ENCODE measurements around the gene PPP2R5C. TPM values are rescaled to one million over a fixed set of nuclear protein-coding genes. Genes with fewer than 3 reads are reported as not detected.
A peak's percentile ranks its signal among the peaks of the same experiment; 100 is the strongest.

Gene PPP2R5C
- total RNA-seq, 1 donor from 2014 or later = 202 TPM

- DNase-seq (ENCODE audit: low spot score) = no peak
- intact Hi-C loops (cut with DNase I) = no loop called here
These were observed 89.7 kb downstream of the PPP2R5C start for GRCh38 chr14:101851183-101851582.

GRCh38 chr14:101851736-101852405, 90.4 kb downstream of the PPP2R5C start:
- DNase-seq (ENCODE audit: low spot score) = no peak
- intact Hi-C loops (cut with DNase I) = no loop called here

- intact Hi-C loops (cut with DNase I) = no loop called here
- no peak for DNase-seq (ENCODE audit: low spot score)
These were observed 91.3 kb downstream of the PPP2R5C start for GRCh38 chr14:101852785-101853184.

- no peak for DNase-seq (ENCODE audit: low spot score)
- intact Hi-C loops (cut with DNase I) = no loop called here
These were observed 92.0 kb downstream of the PPP2R5C start for GRCh38 chr14:101853455-101854018.

- intact Hi-C loops (cut with DNase I) = no loop called here
- DNase-seq (ENCODE audit: low spot score) = no peak
These were observed 92.9 kb downstream of the PPP2R5C start for GRCh38 chr14:101854366-101854765.

GRCh38 chr14:101855958-101856357, 94.4 kb downstream of the PPP2R5C start:
- DNase-seq (ENCODE audit: low spot score) = no peak
- intact Hi-C loops (cut with DNase I) = no loop called here

- intact Hi-C loops (cut with DNase I) = no loop called here
- DNase-seq (ENCODE audit: low spot score) = no peak
These were observed 95.0 kb downstream of the PPP2R5C start for GRCh38 chr14:101856536-101856935.

- DNase-seq (ENCODE audit: low spot score) = no peak
- intact Hi-C loops (cut with DNase I) = no loop called here
These were observed 95.7 kb downstream of the PPP2R5C start for GRCh38 chr14:101857226-101857625.

GRCh38 chr14:101858791-101859537, 97.5 kb downstream of the PPP2R5C start:
- intact Hi-C loops (cut with DNase I) = no loop called here
- DNase-seq (ENCODE audit: low spot score) = peak; percentile 56

- no peak for DNase-seq (ENCODE audit: low spot score)
- intact Hi-C loops (cut with DNase I) = no loop called here
These were observed 98.0 kb downstream of the PPP2R5C start for GRCh38 chr14:101859538-101859902.

GRCh38 chr14:101859958-101860357, 98.4 kb downstream of the PPP2R5C start:
- no peak for DNase-seq (ENCODE audit: low spot score)
- intact Hi-C loops (cut with DNase I) = no loop called here

- no peak for DNase-seq (ENCODE audit: low spot score)
- intact Hi-C loops (cut with DNase I) = no loop called here
These were observed 100.0 kb downstream of the PPP2R5C start for GRCh38 chr14:101861464-101861863.

- intact Hi-C loops (cut with DNase I) = no loop called here
- no peak for DNase-seq (ENCODE audit: low spot score)
These were observed 100.7 kb downstream of the PPP2R5C start for GRCh38 chr14:101862177-101862576.

GRCh38 chr14:101862711-101863110, 101.2 kb downstream of the PPP2R5C start:
- no peak for DNase-seq (ENCODE audit: low spot score)
- intact Hi-C loops (cut with DNase I) = no loop called here

GRCh38 chr14:101865288-101865687, 103.8 kb downstream of the PPP2R5C start:
- DNase-seq (ENCODE audit: low spot score) = no peak
- intact Hi-C loops (cut with DNase I) = loop anchor here (5.0 kb wide), 1 partner anchor 38 kb away; no protein-coding TSS in a partner anchor

GRCh38 chr14:101867854-101868253, 106.3 kb downstream of the PPP2R5C start:
- DNase-seq (ENCODE audit: low spot score) = no peak
- intact Hi-C loops (cut with DNase I) = loop anchor here (5.0 kb wide), 1 partner anchor 41 kb away; no protein-coding TSS in a partner anchor

- DNase-seq (ENCODE audit: low spot score) = no peak
These were observed 107.7 kb downstream of the PPP2R5C start for GRCh38 chr14:101869217-101869616.

GRCh38 chr14:101870273-101870939, 108.9 kb downstream of the PPP2R5C start:
- no peak for DNase-seq (ENCODE audit: low spot score)
- intact Hi-C loops (cut with DNase I) = no loop called here

More at GRCh38 chr14:101869217-101869616, 107.7 kb downstream of the PPP2R5C start:
- intact Hi-C loops (cut with DNase I) = loop anchor here (5.0 kb wide), 1 partner anchor 42 kb away; no protein-coding TSS in a partner anchor

- DNase-seq (ENCODE audit: low spot score) = no peak
- intact Hi-C loops (cut with DNase I) = no loop called here
These were observed 110.8 kb downstream of the PPP2R5C start for GRCh38 chr14:101872346-101872745.
